WTC11 (cell line): ENCODE data around the gene KCND2. TPM values are rescaled to one million over a fixed set of nuclear protein-coding genes. Genes with fewer than 3 reads are reported as not detected.
A peak's percentile ranks its signal among the peaks of the same experiment; 100 is the strongest.

ENCODE experiments used
- ATAC-seq: fragments of 200-7000 bp; cut with Tn5 transposase; 2 replicates; pipeline ENCODE4 v1.10.0; 2021; ENCODE audit warnings: mild to moderate bottlenecking, moderate library complexity
- CTCF ChIA-PET: fragments of 300-600 bp; sonication (Branson Sonifier 250); formaldehyde crosslinking; loops from one replicate; lab custom pipeline; 2021; ENCODE audit warnings: antibody characterized with exemption; lab: Charles Lee
- POLR2A ChIA-PET: fragments of 350-600 bp; sonication (Branson Sonifier 250); formaldehyde crosslinking; loops from one replicate; lab custom pipeline; 2021; ENCODE audit warnings: antibody characterized with exemption; lab: Charles Lee
- DNase-seq: peaks from one replicate; pipeline ENCODE4 v3.0.0; 2021; ENCODE audit warnings: low spot score
- H3K27ac Mint-ChIP-seq: 2 replicates; pipeline ENCODE4 v1.8.0; 2021; ENCODE audit warnings: mixed read lengths
- H3K27me3 Mint-ChIP-seq: 2 replicates; pipeline ENCODE4 v1.8.0; 2021; ENCODE audit warnings: low read depth, mild to moderate bottlenecking, moderate library complexity, mixed read lengths
- H3K36me3 Mint-ChIP-seq: 2 replicates; pipeline ENCODE4 v1.8.0; 2021; ENCODE audit warnings: mixed read lengths
- H3K4me1 Mint-ChIP-seq: 2 replicates; pipeline ENCODE4 v1.8.0; 2022; ENCODE audit warnings: mixed read lengths
- H3K4me3 Mint-ChIP-seq: 2 replicates; pipeline ENCODE4 v1.8.0; 2021; ENCODE audit warnings: mild to moderate bottlenecking, moderate library complexity, mixed read lengths
- H3K9me3 Mint-ChIP-seq: 2 replicates; pipeline ENCODE4 v1.8.0; 2021; ENCODE audit warnings: mixed read lengths
- CREB1 ChIP-seq: sonication (generic); formaldehyde crosslinking; IDR thresholded peaks from 2 replicates; pipeline ENCODE4 v1.8.0; 2023; ENCODE audit warnings: mild to moderate bottlenecking, missing genetic modification reagents
- ELF4 ChIP-seq: sonication (generic); formaldehyde crosslinking; IDR thresholded peaks from 2 replicates; pipeline ENCODE4 v1.8.1; 2022; ENCODE audit warnings: low read depth, mild to moderate bottlenecking, moderate library complexity, missing genetic modification reagents
- FOXP1 ChIP-seq: sonication (generic); formaldehyde crosslinking; IDR thresholded peaks from 2 replicates; pipeline ENCODE4 v1.8.0; 2022; ENCODE audit warnings: missing genetic modification reagents, mild to moderate bottlenecking, moderate library complexity, borderline replicate concordance
- GABPB1 ChIP-seq: sonication (generic); formaldehyde crosslinking; IDR thresholded peaks from 2 replicates; pipeline ENCODE4 v1.8.1; 2023; ENCODE audit warnings: mild to moderate bottlenecking, missing genetic modification reagents
- GRHL2 ChIP-seq: fragments of 250-450 bp; sonication (Bioruptor Pico); IDR thresholded peaks from 2 replicates; pipeline ENCODE4 v1.8.0; 2022; ENCODE audit warnings: mild to moderate bottlenecking, moderate library complexity; ENCODE audit not compliant: insufficient replicate concordance, severe bottlenecking
- MLX ChIP-seq: sonication (generic); formaldehyde crosslinking; IDR thresholded peaks from 2 replicates; pipeline ENCODE4 v1.8.1; 2023; ENCODE audit warnings: mild to moderate bottlenecking, missing genetic modification reagents, moderate library complexity
- RELA ChIP-seq: sonication (generic); formaldehyde crosslinking; IDR thresholded peaks from 2 replicates; pipeline ENCODE4 v1.8.1; 2022; ENCODE audit warnings: missing genetic modification reagents, mild to moderate bottlenecking, borderline replicate concordance
- SMAD4 ChIP-seq: sonication (generic); formaldehyde crosslinking; IDR thresholded peaks from 2 replicates; pipeline ENCODE4 v1.8.0; 2022; ENCODE audit warnings: mild to moderate bottlenecking, missing genetic modification reagents
- SOX15 ChIP-seq: fragments of 250-450 bp; sonication (Bioruptor Pico); IDR thresholded peaks from 2 replicates; pipeline ENCODE4 v1.9.0; 2021; ENCODE audit warnings: mild to moderate bottlenecking
- TP53 ChIP-seq: sonication (generic); formaldehyde crosslinking; IDR thresholded peaks from 2 replicates; pipeline ENCODE4 v1.8.1; 2023; ENCODE audit warnings: mild to moderate bottlenecking, missing genetic modification reagents
- ZNF219 ChIP-seq: sonication (generic); formaldehyde crosslinking; IDR thresholded peaks from 2 replicates; pipeline ENCODE4 v1.8.0; 2023; ENCODE audit warnings: missing genetic modification reagents, mild to moderate bottlenecking, borderline replicate concordance
- ZNF532 ChIP-seq: fragments of 250-450 bp; sonication (Bioruptor Pico); IDR thresholded peaks from 2 replicates; pipeline ENCODE4 v1.9.0; 2021; ENCODE audit warnings: mild to moderate bottlenecking, borderline replicate concordance
- total RNA-seq: library from RNA; stranded (reverse); gene quantifications from 3 replicates; pipeline ENCODE4 v1.2.3, GENCODE V29; 2021
- TF ChIP-seq, protein P1 (sequence below): sonication (generic); formaldehyde crosslinking; conservative IDR thresholded peaks from 2 replicates; pipeline ENCODE4 v1.8.1; 2023; ENCODE audit warnings: mild to moderate bottlenecking, low read depth, missing genetic modification reagents, moderate library complexity
- TF ChIP-seq, protein P2 (sequence below): sonication (generic); formaldehyde crosslinking; IDR thresholded peaks from 2 replicates; pipeline ENCODE4 v1.8.1; 2022; ENCODE audit warnings: low read depth, mild to moderate bottlenecking, moderate library complexity, missing genetic modification reagents, borderline replicate concordance
- TF ChIP-seq, protein P3 (sequence below): fragments of 250-450 bp; sonication (Bioruptor Pico); IDR thresholded peaks from 2 replicates; pipeline ENCODE4 v2.1.2; 2022; ENCODE audit warnings: mild to moderate bottlenecking, moderate library complexity
- TF ChIP-seq, protein P4 (sequence below): sonication (generic); formaldehyde crosslinking; IDR thresholded peaks from 2 replicates; pipeline ENCODE4 v1.8.1; 2023; ENCODE audit warnings: mild to moderate bottlenecking, missing genetic modification reagents, moderate library complexity
- TF ChIP-seq, protein P5 (sequence below): sonication (generic); formaldehyde crosslinking; IDR thresholded peaks from 2 replicates; pipeline ENCODE4 v1.8.1; 2022; ENCODE audit warnings: low read depth, missing genetic modification reagents, borderline replicate concordance
- TF ChIP-seq, protein P6 (sequence below): fragments of 250-450 bp; sonication (Bioruptor Pico); conservative IDR thresholded peaks from 2 replicates; pipeline ENCODE4 v1.9.0; 2021; ENCODE audit warnings: mild to moderate bottlenecking

KCND2 gene
- total RNA-seq, 1 experiment from 2014 or later: 4.6 TPM

GRCh38 chr7:120741371-120742042 lies 468.5 kb downstream of the KCND2 start (continued):
- TF ChIP-seq, protein P1, sequence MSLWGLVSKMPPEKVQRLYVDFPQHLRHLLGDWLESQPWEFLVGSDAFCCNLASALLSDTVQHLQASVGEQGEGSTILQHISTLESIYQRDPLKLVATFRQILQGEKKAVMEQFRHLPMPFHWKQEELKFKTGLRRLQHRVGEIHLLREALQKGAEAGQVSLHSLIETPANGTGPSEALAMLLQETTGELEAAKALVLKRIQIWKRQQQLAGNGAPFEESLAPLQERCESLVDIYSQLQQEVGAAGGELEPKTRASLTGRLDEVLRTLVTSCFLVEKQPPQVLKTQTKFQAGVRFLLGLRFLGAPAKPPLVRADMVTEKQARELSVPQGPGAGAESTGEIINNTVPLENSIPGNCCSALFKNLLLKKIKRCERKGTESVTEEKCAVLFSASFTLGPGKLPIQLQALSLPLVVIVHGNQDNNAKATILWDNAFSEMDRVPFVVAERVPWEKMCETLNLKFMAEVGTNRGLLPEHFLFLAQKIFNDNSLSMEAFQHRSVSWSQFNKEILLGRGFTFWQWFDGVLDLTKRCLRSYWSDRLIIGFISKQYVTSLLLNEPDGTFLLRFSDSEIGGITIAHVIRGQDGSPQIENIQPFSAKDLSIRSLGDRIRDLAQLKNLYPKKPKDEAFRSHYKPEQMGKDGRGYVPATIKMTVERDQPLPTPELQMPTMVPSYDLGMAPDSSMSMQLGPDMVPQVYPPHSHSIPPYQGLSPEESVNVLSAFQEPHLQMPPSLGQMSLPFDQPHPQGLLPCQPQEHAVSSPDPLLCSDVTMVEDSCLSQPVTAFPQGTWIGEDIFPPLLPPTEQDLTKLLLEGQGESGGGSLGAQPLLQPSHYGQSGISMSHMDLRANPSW (CRISPR knock-in tag): no peak
- no peak for TF ChIP-seq CREB1 (CRISPR knock-in tag)
- TF ChIP-seq, protein P2, sequence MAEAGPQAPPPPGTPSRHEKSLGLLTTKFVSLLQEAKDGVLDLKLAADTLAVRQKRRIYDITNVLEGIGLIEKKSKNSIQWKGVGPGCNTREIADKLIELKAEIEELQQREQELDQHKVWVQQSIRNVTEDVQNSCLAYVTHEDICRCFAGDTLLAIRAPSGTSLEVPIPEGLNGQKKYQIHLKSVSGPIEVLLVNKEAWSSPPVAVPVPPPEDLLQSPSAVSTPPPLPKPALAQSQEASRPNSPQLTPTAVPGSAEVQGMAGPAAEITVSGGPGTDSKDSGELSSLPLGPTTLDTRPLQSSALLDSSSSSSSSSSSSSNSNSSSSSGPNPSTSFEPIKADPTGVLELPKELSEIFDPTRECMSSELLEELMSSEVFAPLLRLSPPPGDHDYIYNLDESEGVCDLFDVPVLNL (CRISPR knock-in tag): no peak
- TF ChIP-seq MLX (CRISPR knock-in tag): no peak
- TF ChIP-seq, protein P3, sequence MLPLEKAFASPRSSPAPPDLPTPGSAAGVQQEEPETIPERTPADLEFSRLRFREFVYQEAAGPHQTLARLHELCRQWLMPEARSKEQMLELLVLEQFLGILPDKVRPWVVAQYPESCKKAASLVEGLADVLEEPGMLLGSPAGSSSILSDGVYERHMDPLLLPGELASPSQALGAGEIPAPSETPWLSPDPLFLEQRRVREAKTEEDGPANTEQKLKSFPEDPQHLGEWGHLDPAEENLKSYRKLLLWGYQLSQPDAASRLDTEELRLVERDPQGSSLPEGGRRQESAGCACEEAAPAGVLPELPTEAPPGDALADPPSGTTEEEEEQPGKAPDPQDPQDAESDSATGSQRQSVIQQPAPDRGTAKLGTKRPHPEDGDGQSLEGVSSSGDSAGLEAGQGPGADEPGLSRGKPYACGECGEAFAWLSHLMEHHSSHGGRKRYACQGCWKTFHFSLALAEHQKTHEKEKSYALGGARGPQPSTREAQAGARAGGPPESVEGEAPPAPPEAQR (CRISPR knock-in tag): no peak
- TF ChIP-seq SOX15 (CRISPR knock-in tag): no peak
- no peak for TF ChIP-seq ZNF219 (CRISPR knock-in tag)
- TF ChIP-seq GRHL2: no peak
- TF ChIP-seq, protein P4, sequence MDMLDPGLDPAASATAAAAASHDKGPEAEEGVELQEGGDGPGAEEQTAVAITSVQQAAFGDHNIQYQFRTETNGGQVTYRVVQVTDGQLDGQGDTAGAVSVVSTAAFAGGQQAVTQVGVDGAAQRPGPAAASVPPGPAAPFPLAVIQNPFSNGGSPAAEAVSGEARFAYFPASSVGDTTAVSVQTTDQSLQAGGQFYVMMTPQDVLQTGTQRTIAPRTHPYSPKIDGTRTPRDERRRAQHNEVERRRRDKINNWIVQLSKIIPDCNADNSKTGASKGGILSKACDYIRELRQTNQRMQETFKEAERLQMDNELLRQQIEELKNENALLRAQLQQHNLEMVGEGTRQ (CRISPR knock-in tag): no peak

DNA sequence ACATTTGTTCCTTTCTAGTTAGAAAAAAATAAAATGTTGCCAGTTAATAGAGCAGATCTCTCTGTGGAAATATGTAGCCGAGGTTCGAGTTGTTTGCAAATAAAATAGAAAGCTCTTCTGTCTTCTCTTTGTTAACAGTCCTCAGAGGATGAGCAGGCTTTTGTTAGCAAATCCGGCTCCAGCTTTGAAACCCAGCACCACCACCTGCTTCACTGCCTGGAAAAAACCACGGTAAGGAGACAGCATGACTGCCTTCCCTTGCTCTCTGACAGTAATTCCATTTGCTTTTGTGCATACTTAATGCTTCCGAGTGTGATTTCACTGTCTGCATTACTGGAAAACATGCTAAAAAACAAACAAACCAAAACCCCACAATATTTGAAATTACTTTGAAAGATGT lies 469.4 kb downstream of the KCND2 start:
- peak overlapping the region; percentile 80 for H3K27ac Mint-ChIP-seq
- H3K4me1 Mint-ChIP-seq: peaks cover 59% of the 10 kb centered on the region
- peak overlapping the region; percentile 9; the same call in 1 of the 2 replicates for H3K4me3 Mint-ChIP-seq
- no peaks in the 10 kb centered on the region for H3K9me3 Mint-ChIP-seq
- ChIA-PET POLR2A (no interaction called here), CTCF (interaction anchor here (1.2 kb wide), 1 partner anchor 49 kb away, joined by 3 read pairs; no protein-coding TSS in a partner anchor)
- ATAC-seq (peak; percentile 81), DNase-seq (peak; percentile 23)
- H3K36me3 Mint-ChIP-seq: no peaks in the 10 kb centered on the region
- no peaks in the 10 kb centered on the region for H3K27me3 Mint-ChIP-seq
- TF ChIP-seq, protein P5, sequence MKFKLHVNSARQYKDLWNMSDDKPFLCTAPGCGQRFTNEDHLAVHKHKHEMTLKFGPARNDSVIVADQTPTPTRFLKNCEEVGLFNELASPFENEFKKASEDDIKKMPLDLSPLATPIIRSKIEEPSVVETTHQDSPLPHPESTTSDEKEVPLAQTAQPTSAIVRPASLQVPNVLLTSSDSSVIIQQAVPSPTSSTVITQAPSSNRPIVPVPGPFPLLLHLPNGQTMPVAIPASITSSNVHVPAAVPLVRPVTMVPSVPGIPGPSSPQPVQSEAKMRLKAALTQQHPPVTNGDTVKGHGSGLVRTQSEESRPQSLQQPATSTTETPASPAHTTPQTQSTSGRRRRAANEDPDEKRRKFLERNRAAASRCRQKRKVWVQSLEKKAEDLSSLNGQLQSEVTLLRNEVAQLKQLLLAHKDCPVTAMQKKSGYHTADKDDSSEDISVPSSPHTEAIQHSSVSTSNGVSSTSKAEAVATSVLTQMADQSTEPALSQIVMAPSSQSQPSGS: no peak
- TF ChIP-seq FOXP1 (CRISPR knock-in tag): no peak
- TF ChIP-seq, protein P4 (CRISPR knock-in tag): no peak
- no peak for TF ChIP-seq GABPB1
- TF ChIP-seq ELF4 (CRISPR knock-in tag): no peak
- TF ChIP-seq TP53 (CRISPR knock-in tag): no peak
- TF ChIP-seq ZNF532 (CRISPR knock-in tag): no peak
- TF ChIP-seq, protein P6, sequence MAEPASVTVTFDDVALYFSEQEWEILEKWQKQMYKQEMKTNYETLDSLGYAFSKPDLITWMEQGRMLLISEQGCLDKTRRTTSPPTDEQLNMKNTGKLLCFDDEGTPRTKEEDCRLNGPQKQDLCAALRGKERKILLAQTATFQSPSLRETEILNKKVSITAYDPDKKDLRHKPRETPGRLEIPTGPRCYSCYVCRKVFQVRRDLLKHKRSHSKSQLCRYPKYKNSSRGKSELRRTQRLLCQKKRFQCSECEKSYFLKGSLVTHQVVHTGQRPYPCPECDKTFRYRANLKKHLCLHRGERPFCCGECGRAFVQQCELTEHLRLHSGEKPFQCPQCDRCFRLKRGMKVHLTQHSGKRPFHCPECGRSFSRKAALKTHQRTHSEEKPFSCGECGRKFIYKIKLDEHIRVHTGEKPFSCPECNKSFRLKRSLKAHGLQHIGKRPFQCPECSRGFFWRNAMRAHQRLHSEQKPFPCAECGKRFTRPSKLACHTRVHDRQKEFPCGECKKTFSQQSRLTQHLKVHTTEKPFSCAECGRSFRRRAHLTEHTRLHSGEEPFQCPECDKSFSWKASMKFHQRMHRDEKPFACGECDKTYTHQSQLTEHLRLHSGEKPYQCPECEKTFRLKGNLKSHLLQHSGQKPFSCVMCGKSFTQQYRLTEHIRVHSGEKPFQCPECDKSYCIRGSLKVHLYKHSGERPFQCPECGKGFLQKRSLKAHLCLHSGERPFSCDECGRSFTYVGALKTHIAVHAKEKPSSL: no peak
- no peak for TF ChIP-seq SMAD4 (CRISPR knock-in tag)
- TF ChIP-seq RELA: no peak
